MM.1S (cell line): ENCODE data around the gene PSENEN.

Source experiments
- DNase-seq: peaks from one replicate; pipeline ENCODE4 v3.0.0-alpha.2; 2015
- H2AFZ ChIP-seq: fragments of 300-600 bp; sonication (generic); 2 replicates; pipeline ENCODE4 v1.6.0; 2016; ENCODE audit warnings: antibody characterized with exemption, low read length
- H3F3A ChIP-seq: fragments of 300-600 bp; sonication (generic); 2 replicates; pipeline ENCODE4 v1.6.1; 2016; ENCODE audit warnings: mild to moderate bottlenecking, antibody characterized with exemption, low read length, moderate library complexity, mixed read lengths; ENCODE audit not compliant: insufficient read depth
- H3K27ac ChIP-seq: fragments of 300-600 bp; sonication (generic); 2 replicates; pipeline ENCODE4 v1.5.1; 2016; ENCODE audit warnings: mild to moderate bottlenecking, low read length
- H3K27me3 ChIP-seq: fragments of 300-600 bp; sonication (generic); replicated peaks from 2 replicates; pipeline ENCODE4 v1.6.0; 2016; ENCODE audit warnings: low read length; ENCODE audit not compliant: insufficient read depth
- H3K36me3 ChIP-seq: fragments of 300-600 bp; sonication (generic); replicated peaks from 2 replicates; pipeline ENCODE4 v1.6.1; 2016; ENCODE audit warnings: mild to moderate bottlenecking, low read length, mixed read lengths; ENCODE audit not compliant: insufficient read depth
- H3K4me1 ChIP-seq: fragments of 300-600 bp; sonication (generic); 2 replicates; pipeline ENCODE4 v1.6.1; 2016; ENCODE audit warnings: low read length, mixed read lengths
- H3K4me2 ChIP-seq: fragments of 300-600 bp; sonication (generic); 2 replicates; pipeline ENCODE4 v1.6.0; 2016; ENCODE audit warnings: low read depth, low read length
- H3K4me3 ChIP-seq: fragments of 300-600 bp; sonication (generic); 2 replicates; pipeline ENCODE4 v1.5.1; 2016; ENCODE audit warnings: low read length, mixed read lengths
- H3K79me2 ChIP-seq: fragments of 300-600 bp; sonication (generic); 2 replicates; pipeline ENCODE4 v1.6.1; 2016; ENCODE audit warnings: mixed run types, low read length, mixed read lengths
- H3K9ac ChIP-seq: fragments of 300-600 bp; sonication (generic); 2 replicates; pipeline ENCODE4 v1.6.1; 2016; ENCODE audit warnings: low read length, mixed read lengths
- H3K9me2 ChIP-seq: fragments of 300-600 bp; sonication (generic); replicated peaks from 2 replicates; pipeline ENCODE4 v1.6.1; 2016; ENCODE audit warnings: mild to moderate bottlenecking, low read length, mixed read lengths; ENCODE audit not compliant: insufficient read depth
- H3K9me3 ChIP-seq: fragments of 300-600 bp; sonication (generic); replicated peaks from 2 replicates; pipeline ENCODE4 v1.6.1; 2016; ENCODE audit warnings: mild to moderate bottlenecking, low read length, mixed read lengths; ENCODE audit not compliant: insufficient read depth
- H4K20me1 ChIP-seq: fragments of 300-600 bp; sonication (generic); 2 replicates; pipeline ENCODE4 v1.6.1; 2016; ENCODE audit warnings: mild to moderate bottlenecking, low read length, moderate library complexity, mixed read lengths; ENCODE audit not compliant: insufficient read depth
- EZH2 ChIP-seq: fragments of 300-600 bp; sonication (generic); optimal IDR thresholded peaks from 2 replicates; pipeline ENCODE3; 2017; ENCODE audit warnings: low read depth, mild to moderate bottlenecking, antibody characterized with exemption, low read length, mixed read lengths
- EZH2phosphoT487 ChIP-seq: fragments of 300-600 bp; sonication (generic); IDR thresholded peaks from 2 replicates; pipeline ENCODE4 v1.6.1; 2018; ENCODE audit warnings: antibody characterized with exemption, low read length
- TF ChIP-seq, protein P1 (sequence below): fragments of 300-600 bp; sonication (generic); IDR thresholded peaks from 2 replicates; pipeline ENCODE4 v1.5.1; 2016; ENCODE audit warnings: antibody characterized with exemption, low read length, mixed read lengths

Gene PSENEN

DNA sequence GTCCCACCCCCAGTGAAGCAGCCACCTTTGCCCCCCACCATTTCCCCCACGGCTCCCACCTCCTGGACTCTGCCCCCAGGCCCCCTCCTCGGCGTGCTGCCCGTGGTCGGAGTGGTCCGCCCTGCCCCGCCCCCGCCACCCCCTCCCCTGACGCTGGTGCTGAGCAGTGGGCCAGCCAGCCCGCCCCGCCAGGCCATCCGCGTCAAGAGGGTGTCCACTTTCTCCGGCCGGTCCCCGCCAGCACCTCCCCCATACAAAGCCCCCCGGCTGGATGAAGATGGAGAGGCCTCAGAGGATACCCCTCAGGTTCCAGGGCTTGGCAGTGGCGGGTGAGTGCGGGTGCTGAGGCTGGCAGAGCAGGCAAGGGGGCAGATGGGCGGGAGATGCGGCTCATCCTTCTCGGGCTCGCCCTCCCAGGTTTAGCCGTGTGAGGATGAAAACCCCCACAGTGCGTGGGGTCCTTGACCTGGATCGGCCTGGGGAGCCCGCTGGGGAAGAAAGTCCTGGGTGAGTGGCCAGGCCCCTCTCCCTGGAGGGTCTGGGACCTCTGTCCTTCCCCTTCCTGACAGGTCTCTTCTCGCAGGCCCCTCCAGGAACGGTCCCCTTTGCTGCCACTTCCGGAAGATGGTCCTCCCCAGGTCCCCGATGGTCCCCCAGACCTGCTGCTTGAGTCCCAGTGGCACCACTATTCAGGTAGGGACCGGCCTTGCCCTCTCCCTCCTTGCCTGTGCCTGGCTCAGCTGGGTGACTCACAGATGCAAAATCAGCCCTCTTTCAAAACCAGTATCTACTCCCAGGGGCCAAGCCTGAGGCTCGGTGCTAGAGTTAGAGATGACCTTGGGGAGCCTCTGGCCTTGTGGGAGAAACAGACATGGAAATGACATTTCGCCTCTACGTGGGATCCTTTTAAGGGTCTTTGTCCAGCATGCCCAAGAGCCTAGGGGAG is 12.0 kb upstream of the PSENEN start:
- H3K27ac ChIP-seq = no peak overlapping the region
- H3K27me3 ChIP-seq = no peaks in the 10 kb centered on the region
- H3K9me2 ChIP-seq = no peaks in the 10 kb centered on the region
- DNase-seq = peak; percentile 3
- no peaks in the 10 kb centered on the region for H3K4me1 ChIP-seq
- no peaks in the 10 kb centered on the region for H3F3A ChIP-seq
- no peaks in the 10 kb centered on the region for H3K9me3 ChIP-seq
- H2AFZ ChIP-seq = no peak overlapping the region
- TF ChIP-seq, protein P1, sequence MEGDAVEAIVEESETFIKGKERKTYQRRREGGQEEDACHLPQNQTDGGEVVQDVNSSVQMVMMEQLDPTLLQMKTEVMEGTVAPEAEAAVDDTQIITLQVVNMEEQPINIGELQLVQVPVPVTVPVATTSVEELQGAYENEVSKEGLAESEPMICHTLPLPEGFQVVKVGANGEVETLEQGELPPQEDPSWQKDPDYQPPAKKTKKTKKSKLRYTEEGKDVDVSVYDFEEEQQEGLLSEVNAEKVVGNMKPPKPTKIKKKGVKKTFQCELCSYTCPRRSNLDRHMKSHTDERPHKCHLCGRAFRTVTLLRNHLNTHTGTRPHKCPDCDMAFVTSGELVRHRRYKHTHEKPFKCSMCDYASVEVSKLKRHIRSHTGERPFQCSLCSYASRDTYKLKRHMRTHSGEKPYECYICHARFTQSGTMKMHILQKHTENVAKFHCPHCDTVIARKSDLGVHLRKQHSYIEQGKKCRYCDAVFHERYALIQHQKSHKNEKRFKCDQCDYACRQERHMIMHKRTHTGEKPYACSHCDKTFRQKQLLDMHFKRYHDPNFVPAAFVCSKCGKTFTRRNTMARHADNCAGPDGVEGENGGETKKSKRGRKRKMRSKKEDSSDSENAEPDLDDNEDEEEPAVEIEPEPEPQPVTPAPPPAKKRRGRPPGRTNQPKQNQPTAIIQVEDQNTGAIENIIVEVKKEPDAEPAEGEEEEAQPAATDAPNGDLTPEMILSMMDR = no peak
- TF ChIP-seq EZH2phosphoT487 (no peak), EZH2 (no peak)
- H4K20me1 ChIP-seq = no peaks in the 10 kb centered on the region
- H3K4me3 ChIP-seq = no peak overlapping the region
- 0 out of 2 replicates have a peak, but pooled peaks cover 5% of the 10 kb centered on the region for H3K36me3 ChIP-seq
- H3K9ac ChIP-seq = no peak overlapping the region
- no peaks in the 10 kb centered on the region for H3K79me2 ChIP-seq
- H3K4me2 ChIP-seq = no peak overlapping the region

DNA sequence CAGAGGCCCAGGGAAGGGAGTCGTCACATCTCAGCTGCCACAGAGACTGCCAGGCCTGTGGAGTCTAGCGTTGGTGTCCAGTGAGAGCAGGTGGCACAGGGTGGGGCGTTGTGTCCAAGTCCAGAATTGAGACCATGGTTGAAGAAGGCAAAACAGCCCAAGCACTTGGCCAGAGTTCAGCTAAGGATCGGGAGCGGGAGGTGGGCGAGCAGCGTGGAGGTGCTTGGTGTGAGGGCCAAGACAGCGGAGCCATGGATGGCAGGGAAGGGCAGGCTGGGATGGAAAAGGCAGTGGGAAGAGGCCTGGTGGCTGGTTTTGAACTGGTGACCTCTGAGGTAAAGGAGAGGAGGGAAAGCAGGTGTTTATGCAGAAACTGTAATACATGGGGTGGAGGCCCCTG is 11.2 kb upstream of the PSENEN start:
- Histone ChIP-seq H2AFZ (no peak overlapping the region), H3K36me3 (0 out of 2 replicates have a peak, but pooled peaks cover 5% of the 10 kb centered on the region), H4K20me1 (no peaks in the 10 kb centered on the region), H3K4me1 (no peaks in the 10 kb centered on the region), H3K9me3 (no peaks in the 10 kb centered on the region), H3K9me2 (no peaks in the 10 kb centered on the region), H3K27ac (no peak overlapping the region), H3K4me2 (no peak overlapping the region), H3K27me3 (no peaks in the 10 kb centered on the region), H3K4me3 (no peak overlapping the region), H3F3A (0 out of 2 replicates have a peak, but pooled peaks cover 5% of the 10 kb centered on the region), H3K79me2 (no peaks in the 10 kb centered on the region), H3K9ac (no peak overlapping the region)
- DNase-seq = no peak
- TF ChIP-seq EZH2 (no peak), EZH2phosphoT487 (no peak)
- TF ChIP-seq, protein P1 = no peak

DNA sequence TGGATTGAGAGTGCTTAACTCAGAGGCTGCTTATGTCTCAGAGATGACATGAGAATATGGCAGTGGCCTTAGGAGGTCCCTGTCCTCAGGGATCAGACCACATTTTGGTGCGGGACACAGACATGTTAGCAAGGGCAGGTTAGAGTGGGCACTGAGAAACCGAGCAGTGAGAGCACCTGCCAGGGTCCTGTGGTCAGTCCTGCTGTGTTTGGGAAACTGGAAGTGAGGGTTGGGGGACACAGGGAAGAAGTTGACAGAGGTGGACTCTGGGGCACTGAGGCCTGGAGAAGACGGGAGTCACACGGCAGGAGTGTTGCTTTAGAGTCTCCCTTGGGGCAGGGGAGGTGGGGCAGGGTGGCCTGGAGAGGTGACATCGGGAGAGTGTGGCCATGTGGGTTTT is 10.6 kb upstream of the PSENEN start:
- no peaks in the 10 kb centered on the region for H3K9me2 ChIP-seq
- H3K9me3 ChIP-seq = no peaks in the 10 kb centered on the region
- H3K4me3 ChIP-seq = no peak overlapping the region
- H3K27ac ChIP-seq = no peak overlapping the region
- H3K9ac ChIP-seq = no peak overlapping the region
- 0 out of 2 replicates have a peak, but pooled peaks cover 5% of the 10 kb centered on the region for H3K36me3 ChIP-seq
- H3K27me3 ChIP-seq = no peaks in the 10 kb centered on the region
- TF ChIP-seq EZH2phosphoT487 (no peak), EZH2 (no peak)
- TF ChIP-seq, protein P1 = no peak
- 0 out of 2 replicates have a peak, but pooled peaks cover 5% of the 10 kb centered on the region for H3F3A ChIP-seq
- no peaks in the 10 kb centered on the region for H4K20me1 ChIP-seq
- H3K79me2 ChIP-seq = no peaks in the 10 kb centered on the region
- DNase-seq = no peak
- H2AFZ ChIP-seq = no peak overlapping the region
- no peak overlapping the region for H3K4me2 ChIP-seq
- no peaks in the 10 kb centered on the region for H3K4me1 ChIP-seq
